Glutamatergic neuron (in vitro differentiated cells): ENCODE measurements around the gene SAMMSON. TPM values are rescaled to one million over a fixed set of nuclear protein-coding genes. Genes with fewer than 3 reads are reported as not detected.

Experiments
- DNase-seq: peaks from one replicate; pipeline ENCODE4 v3.0.0; 2022
- H3K27ac Mint-ChIP-seq: one replicate; pipeline ENCODE4 v1.8.0; 2020; ENCODE audit warnings: mild to moderate bottlenecking, mixed read lengths, inconsistent platforms; ENCODE audit not compliant: unreplicated experiment
- H3K27me3 Mint-ChIP-seq: one replicate; pipeline ENCODE4 v1.8.0; 2020; ENCODE audit warnings: mild to moderate bottlenecking, moderate library complexity, mixed read lengths, inconsistent platforms; ENCODE audit not compliant: unreplicated experiment
- H3K36me3 Mint-ChIP-seq: one replicate; pipeline ENCODE4 v1.8.0; 2020; ENCODE audit warnings: mild to moderate bottlenecking, mixed read lengths, inconsistent platforms; ENCODE audit not compliant: unreplicated experiment
- H3K4me1 Mint-ChIP-seq: one replicate; pipeline ENCODE4 v1.8.0; 2020; ENCODE audit warnings: mild to moderate bottlenecking, low read depth, mixed read lengths, inconsistent platforms; ENCODE audit not compliant: unreplicated experiment
- H3K4me3 Mint-ChIP-seq: one replicate; pipeline ENCODE4 v1.8.0; 2020; ENCODE audit warnings: mild to moderate bottlenecking, mixed read lengths, inconsistent platforms; ENCODE audit not compliant: unreplicated experiment
- H3K9me3 Mint-ChIP-seq: one replicate; pipeline ENCODE4 v1.8.0; 2020; ENCODE audit warnings: mild to moderate bottlenecking, moderate library complexity, mixed read lengths, inconsistent platforms; ENCODE audit not compliant: unreplicated experiment
- total RNA-seq: library from RNA; stranded (reverse); fragmentation: NEBNext Ultra II Directional; extraction: Animal tissue kit (Norgen Biotek cat#: 25700); gene quantifications from one replicate; pipeline ENCODE4 v1.2.1, GENCODE V29; 2021; ENCODE audit not compliant: unreplicated experiment
- TF ChIP-seq, protein P1 (sequence below): fragments of 200-600 bp; sonication (generic); IDR thresholded peaks from one replicate; pipeline ENCODE4 v1.5.0; 2021; ENCODE audit not compliant: partially characterized antibody, unreplicated experiment

SAMMSON gene
- total RNA-seq, 1 donor from 2014 or later, result not detected

DNA sequence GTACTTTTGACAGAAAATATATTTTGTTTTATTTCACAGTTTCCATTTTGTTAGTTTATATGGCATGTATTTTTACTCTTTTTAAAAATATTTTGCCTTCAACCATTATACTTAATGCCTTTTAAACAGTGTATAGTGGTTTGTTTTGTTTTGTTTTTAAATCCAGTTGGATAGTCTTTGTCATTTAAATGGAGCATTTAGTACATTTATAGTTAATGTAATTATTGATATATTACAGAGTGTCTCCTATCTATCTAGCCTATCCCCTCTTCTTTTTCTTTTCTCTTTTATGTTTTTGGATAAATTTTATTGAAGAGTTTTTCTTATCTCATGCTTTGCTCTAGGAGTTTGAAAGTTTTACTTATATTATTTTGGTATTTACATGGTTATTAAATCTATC is 3.6 kb downstream of the SAMMSON start:
- Mint-ChIP-seq H3K4me3 (no peak overlapping the region), H3K36me3 (no peaks in the 10 kb centered on the region), H3K27ac (no peak overlapping the region), H3K4me1 (peaks cover 8% of the 10 kb centered on the region), H3K9me3 (no peaks in the 10 kb centered on the region), H3K27me3 (no peaks in the 10 kb centered on the region)
- TF ChIP-seq, protein P1, sequence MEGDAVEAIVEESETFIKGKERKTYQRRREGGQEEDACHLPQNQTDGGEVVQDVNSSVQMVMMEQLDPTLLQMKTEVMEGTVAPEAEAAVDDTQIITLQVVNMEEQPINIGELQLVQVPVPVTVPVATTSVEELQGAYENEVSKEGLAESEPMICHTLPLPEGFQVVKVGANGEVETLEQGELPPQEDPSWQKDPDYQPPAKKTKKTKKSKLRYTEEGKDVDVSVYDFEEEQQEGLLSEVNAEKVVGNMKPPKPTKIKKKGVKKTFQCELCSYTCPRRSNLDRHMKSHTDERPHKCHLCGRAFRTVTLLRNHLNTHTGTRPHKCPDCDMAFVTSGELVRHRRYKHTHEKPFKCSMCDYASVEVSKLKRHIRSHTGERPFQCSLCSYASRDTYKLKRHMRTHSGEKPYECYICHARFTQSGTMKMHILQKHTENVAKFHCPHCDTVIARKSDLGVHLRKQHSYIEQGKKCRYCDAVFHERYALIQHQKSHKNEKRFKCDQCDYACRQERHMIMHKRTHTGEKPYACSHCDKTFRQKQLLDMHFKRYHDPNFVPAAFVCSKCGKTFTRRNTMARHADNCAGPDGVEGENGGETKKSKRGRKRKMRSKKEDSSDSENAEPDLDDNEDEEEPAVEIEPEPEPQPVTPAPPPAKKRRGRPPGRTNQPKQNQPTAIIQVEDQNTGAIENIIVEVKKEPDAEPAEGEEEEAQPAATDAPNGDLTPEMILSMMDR, result no peak
- no peak for DNase-seq

DNA sequence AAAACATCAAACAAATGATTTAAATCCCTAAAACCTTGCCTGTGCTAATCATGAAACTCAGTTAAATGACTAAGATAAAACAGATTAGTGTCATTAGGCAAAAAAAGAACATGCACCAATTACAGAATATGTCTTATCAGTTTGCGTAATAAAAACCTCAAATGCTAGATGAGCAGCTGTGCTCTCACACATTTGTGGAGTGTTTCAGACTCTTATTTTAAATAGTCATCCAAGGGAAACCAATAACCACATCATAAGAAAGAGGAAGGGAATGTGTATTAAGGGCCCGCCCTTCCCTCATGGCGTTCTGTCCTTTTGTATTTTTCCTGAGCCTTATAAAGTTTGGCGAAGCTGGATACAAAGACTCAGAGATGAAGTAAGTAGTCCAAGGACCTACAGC is 6.6 kb downstream of the SAMMSON start:
- TF ChIP-seq, protein P1, result no peak
- H3K4me1 Mint-ChIP-seq, result no peaks in the 10 kb centered on the region
- H3K4me3 Mint-ChIP-seq, result no peak overlapping the region
- H3K9me3 Mint-ChIP-seq, result no peaks in the 10 kb centered on the region
- DNase-seq, result no peak
- H3K27me3 Mint-ChIP-seq, result no peaks in the 10 kb centered on the region
- H3K36me3 Mint-ChIP-seq, result no peaks in the 10 kb centered on the region
- no peak overlapping the region for H3K27ac Mint-ChIP-seq

DNA sequence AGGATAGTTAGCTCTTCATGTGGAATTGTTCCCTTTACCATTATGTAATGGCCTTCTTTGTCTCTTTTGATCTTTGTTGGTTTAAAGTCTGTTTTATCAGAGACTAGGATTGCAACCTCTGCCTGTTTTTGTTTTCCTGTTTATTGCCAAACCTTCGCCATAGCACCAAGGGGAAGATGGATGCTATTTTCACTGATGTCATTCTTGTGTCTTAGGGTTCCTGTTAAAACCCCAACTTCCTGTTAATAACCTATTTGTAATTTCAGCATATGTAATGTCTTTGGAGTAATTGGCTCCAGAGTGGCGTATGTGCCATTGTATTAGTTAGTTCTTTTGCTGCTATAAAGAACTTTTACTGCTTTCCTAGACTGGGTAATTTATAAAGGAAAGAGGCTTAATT is 10.8 kb downstream of the SAMMSON start:
- Mint-ChIP-seq H3K36me3 (no peaks in the 10 kb centered on the region), H3K9me3 (no peaks in the 10 kb centered on the region), H3K4me3 (no peak overlapping the region), H3K27ac (no peak overlapping the region), H3K27me3 (no peaks in the 10 kb centered on the region), H3K4me1 (no peaks in the 10 kb centered on the region)
- DNase-seq, result no peak
- TF ChIP-seq, protein P1, result no peak

DNA sequence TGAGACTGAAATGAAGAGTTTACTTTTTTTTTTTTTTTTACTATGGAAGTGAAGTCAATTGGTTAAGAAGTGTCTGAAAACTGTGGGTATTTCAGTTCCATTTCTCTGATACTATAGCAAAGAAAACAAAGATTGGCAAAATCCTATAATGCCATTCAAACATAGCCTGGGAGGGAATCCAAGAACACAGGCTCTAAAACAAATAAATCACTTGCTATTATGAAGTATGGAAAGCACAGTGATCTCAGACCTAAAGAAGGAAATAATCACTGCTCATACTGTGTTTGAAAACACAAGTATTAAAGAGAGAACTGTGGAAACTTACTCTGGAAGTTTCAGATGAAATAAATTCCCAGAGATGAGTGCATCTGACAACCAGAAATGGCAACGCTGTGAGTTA is 12.0 kb downstream of the SAMMSON start:
- no peaks in the 10 kb centered on the region for H3K27me3 Mint-ChIP-seq
- H3K36me3 Mint-ChIP-seq, result no peaks in the 10 kb centered on the region
- H3K4me1 Mint-ChIP-seq, result no peaks in the 10 kb centered on the region
- H3K9me3 Mint-ChIP-seq, result no peaks in the 10 kb centered on the region
- DNase-seq, result no peak
- H3K27ac Mint-ChIP-seq, result no peak overlapping the region
- TF ChIP-seq, protein P1, result no peak
- H3K4me3 Mint-ChIP-seq, result no peak overlapping the region

DNA sequence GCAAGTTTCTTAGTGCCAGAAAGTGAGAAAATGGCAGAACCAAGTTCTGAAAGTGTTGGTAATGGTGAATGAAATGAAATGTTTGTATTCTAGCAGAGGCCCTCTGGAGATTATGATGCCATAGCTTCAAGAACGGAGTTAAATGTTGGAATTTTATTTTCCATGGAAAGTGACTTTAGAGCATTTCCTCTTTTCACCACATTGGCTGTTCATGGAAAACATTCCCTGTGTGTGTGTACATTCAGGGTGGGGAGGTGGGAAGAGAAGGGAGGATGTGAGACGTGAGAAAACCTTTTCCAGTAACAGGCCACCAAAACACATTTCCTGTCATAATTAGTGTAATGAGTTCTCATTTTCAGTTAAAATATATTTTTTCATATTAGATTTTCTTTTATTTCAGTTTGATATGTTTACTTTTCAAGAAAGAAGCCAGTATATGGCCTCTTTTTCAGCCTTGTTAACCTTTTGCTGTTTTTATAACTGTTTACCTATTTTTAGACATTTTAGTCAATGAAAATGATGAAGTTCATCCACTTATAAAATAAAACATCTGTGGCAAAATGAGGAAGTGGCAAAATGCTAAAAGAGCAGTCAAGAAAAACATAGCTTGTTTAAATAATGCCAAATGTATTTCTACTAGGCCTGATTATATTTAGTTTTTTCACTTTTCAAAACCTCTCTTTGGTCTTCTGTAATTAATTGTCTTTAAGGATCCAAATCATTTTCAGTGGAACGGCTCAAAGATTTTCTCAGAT is 21.6 kb downstream of the SAMMSON start:
- TF ChIP-seq, protein P1, result no peak
- no peak overlapping the region for H3K4me3 Mint-ChIP-seq
- no peaks in the 10 kb centered on the region for H3K9me3 Mint-ChIP-seq
- H3K4me1 Mint-ChIP-seq, result no peaks in the 10 kb centered on the region
- H3K36me3 Mint-ChIP-seq, result no peaks in the 10 kb centered on the region
- H3K27ac Mint-ChIP-seq, result no peak overlapping the region
- H3K27me3 Mint-ChIP-seq, result no peaks in the 10 kb centered on the region
- no peak for DNase-seq
